GM21360 (cell line): ENCODE data around the gene CCNT1.
"Not testable (repeated sequence)": the region's sequence is repeated elsewhere in the genome, so short reads cannot be mapped to it uniquely, and the experiment has no call there.

ENCODE experiments used
- ATAC-seq: cut with Tn5 transposase; IDR thresholded peaks from one replicate; pipeline ENCODE4 v1.9.1; 2021; ENCODE audit warnings: mild to moderate bottlenecking, moderate library complexity; ENCODE audit not compliant: unreplicated experiment

The CCNT1 gene

DNA sequence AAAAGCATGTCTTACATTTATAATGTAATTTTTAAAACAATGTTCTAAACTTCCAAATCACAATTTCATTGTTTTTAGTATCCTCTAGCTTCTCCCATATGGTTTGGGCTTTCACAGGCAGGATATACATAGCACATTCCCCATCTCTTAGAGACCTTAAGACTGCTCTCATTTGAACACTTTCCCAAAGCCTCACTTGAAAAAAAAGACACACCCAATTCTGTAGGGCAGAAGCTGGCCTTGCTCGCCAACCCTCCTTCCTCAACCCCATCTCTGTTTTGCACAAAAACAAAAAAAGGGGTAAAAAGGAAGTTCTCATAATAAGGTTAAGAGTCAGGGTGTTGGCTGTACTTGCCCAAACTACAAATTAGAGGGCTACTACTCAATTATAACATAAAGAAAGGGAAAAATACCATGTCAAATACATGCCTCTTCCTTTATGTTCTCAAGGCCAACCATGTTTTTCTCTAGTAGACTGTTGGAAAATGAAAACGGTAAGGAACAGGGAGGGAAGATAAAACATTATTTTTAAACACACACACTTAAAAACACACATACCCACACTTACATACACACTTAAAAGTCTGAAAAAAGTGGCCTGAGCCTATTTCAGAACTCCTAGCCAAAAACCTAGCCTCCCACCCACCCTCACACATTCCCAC is 24.6 kb downstream of the CCNT1 start:
- ATAC-seq = no peak

DNA sequence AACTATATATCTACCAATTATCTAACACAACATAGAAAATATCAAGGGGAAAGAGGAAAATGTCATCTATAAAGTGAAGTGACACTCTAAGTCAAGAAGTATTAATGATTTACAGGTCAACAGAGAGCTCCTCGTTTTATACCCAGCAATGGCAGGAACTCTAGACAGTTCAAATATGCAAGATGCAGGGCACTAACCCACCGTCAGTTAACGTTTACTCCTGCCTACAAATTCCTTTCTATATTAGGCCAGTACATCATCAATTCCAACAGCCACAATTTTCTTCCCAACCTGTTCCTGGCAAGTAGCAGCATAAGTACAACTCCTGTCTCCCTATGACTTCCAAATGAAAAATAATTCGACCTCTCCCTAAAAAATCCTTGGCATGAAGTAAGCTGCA is 25.5 kb downstream of the CCNT1 start:
- no peak for ATAC-seq

- ATAC-seq = no peak
These were observed 26.1 kb downstream of the CCNT1 start for GRCh38 chr12:48690436-48690835.

DNA sequence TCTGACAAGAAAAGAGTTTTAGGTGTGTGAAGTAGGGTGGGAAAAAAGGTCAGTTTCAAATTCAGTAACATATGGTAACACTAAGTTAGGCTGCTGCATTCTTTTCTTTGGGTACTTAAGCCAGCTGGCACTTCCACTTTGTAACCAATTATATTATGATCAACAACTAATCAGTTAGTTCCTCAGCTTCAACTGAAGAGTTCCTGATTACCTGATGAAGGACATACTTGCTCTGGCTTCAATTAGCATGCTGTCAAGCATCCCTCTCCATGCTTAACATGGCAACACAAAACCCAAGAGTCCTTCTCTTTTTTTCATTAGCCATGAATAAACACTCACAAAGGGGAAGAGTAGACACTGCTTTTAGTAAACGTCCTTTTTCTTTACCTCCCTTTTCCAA is 27.7 kb downstream of the CCNT1 start:
- no peak for ATAC-seq

GRCh38 chr12:48687592-48687991 is 28.9 kb downstream of the CCNT1 start:
- no peak for ATAC-seq

DNA sequence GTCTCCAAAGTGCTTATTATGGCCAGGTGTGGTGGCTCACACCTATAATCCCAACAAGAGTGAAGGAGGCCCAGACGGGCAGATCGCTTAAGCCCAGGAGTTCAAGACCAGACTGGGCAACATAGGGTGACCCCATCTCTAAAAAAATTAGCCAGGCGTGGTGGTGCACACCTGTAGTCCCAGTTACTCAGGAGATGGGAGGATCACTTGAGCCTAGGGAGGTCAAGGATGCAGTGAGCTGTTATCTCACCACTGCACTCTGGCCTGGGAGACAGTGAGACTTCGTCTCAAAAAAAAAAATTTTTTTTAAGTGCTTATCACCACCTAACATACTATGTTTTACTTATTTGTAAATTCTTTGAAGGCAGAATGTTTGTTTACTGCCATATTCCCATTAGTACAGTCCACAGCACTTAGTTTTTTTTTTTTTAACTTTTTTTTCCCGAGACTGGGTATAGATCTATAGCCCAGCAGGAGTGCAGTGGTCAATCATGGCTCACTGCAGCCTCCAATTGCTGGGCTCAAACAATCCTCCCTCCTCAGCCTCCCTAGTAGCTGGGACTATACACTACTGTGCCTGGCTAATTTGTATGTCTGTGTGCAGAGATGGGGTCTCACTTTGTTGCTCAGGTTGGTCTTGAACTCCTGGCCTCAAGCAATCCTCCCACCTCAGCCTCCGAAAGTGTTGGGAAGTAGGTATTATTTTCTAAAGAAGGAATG is 29.7 kb downstream of the CCNT1 start:
- no peak for ATAC-seq

DNA sequence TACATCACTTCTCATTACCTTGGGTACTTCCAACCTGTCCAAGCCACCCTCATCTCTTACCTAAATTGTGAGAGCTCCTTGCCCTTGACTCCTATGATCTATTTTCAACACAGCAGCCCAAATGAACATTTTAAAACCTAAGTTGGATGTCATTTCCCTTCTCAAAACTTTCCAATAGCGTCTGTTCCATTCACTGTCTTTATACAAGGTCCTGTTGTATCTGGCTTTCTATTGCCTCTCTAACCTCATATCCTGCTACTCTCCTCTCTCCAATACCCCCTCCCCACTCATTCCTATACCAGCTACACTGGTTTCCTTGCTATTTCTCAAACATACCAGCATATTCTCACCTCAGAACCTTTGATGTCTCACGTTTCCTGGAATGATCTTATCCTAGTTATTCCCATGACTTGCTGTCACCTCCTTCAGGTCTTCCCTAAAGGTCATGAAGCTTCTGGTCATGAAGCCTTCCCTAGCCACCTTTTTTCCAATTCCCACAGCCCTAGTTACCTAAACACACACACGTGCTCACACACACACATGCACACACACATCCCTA is 30.4 kb downstream of the CCNT1 start:
- no peak for ATAC-seq

DNA sequence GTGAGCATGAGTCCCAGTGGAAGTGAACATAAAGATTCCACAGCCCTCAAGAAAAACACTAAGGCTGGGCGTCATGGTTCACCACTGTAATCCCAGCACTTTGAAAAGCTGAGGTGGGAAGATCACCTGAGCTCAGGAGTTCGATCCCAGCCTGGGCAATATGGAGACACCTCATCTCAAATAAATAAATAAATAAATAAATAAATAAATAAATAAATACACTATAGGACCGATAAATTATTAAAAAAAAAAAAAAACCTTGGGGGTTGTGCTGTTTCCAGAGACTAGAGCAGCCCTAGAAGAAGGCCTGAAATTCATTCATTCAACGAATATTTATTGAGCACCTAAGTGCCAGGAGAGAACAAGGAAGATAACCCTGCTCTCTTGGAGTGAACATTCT is 33.0 kb downstream of the CCNT1 start:
- ATAC-seq = no peak

- no peak for ATAC-seq
These were observed 33.6 kb downstream of the CCNT1 start for GRCh38 chr12:48682927-48683326.

DNA sequence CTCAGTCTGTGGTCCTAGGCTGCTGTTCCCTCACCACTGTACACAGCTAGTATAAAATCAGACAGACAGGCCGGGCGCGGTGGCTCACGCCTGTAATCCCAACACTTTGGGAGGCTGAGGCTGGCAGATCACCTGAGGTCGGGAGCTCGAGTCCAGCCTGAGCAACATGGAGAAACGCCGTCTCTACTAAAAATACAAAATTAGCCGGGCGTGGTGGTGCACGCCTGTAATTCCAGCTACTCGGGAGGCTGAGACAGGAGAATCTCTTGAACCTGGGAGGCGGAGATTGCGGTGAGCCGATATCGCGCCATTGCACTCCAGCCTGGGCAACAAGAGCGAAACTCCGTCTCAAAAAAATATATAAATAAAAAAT is 34.0 kb downstream of the CCNT1 start:
- not testable (repeated sequence) for ATAC-seq

DNA sequence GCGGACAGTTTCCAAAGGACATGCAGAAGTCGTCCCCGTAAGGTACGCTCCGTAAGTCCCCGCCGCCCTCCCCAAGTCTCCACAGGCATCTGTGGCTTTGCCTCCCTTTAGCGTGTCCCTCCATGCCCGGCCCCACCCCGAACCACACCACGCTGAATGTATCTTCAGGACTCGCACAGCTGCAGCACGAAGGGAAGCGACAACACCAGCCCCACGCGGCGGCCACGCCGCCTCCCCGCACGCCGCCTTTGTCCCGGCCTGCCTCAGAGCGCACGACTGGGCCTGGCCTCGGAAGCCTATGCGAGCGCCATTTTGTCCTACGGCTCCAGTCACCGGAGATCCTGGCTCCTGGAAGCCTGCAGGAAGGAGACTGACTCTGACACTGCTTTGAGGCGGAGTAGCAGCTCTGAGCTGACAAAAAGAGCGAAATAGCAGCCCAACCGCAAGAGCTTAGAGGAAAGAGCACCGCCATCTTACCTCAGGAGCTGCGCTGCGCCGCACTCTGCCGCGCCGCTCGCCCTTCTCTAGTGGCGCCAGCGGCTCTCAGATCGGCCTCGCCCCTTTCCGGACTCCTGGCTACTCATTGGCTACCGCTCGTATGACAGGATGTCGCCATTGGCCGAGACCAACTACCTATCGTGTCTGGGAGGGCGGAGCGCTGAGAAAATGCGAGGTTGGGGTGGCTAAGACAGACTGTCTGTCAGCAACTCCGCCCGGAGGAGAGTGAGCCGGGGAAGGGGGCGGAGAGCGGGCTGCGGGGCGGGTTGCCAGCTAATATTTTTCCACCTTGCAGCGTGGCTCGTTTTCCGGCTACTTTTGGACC is 34.6 kb downstream of the CCNT1 start, which contains the start of gene KANSL2:
TSS of gene KANSL2 (minus strand) at position 529 of the 823 bp plus-strand sequence. CDS start 606 bp downstream, outside the sequence.
- peak; percentile 99 for ATAC-seq

DNA sequence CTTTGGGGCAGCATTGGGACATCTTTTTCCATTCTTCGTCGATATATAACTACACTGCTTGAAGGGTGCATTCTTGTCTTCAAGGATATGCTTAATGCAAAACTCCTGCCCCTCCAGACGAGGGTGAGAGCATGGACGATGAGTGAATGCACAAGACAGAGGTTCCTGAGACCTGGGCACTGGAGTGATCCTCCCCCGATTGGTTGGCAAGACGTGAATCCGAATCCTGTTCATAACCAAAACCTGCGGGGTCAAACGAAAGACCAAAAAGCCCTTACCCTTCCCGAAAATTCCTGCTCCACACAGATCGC is 35.2 kb downstream of the CCNT1 start:
- no peak for ATAC-seq

- no peak for ATAC-seq
These were observed 35.6 kb downstream of the CCNT1 start for GRCh38 chr12:48680861-48681260.

- no peak for ATAC-seq
These were observed 37.8 kb downstream of the CCNT1 start for GRCh38 chr12:48678551-48679185.

DNA sequence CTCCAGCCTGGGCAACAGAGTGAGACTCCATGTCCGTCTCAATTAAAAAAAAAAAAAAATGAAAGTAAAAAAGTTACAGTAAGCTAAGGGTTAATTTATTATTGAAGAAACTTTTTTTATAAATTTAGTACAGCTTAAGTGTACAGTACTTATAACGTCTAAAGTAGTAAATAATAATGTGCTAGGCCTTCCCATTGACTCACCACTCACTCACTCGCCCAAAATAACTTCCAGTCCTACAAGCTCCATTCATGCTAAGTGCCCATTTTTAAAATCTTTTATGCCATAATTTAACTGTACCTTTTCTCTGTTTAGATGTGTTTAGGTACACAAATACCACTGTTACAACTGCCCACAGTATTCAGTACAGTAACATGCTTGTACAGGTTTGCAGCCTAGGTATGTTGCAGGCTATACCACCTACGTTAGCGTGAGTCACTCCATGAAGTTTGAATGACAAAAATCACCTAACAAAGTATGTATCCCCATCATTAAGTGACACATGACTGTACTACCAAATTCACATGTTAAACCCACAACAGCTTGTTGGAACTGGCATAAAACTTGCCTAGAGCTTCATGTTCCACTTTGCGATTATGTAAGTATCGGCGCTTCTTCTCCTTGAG is 45.2 kb downstream of the CCNT1 start:
- ATAC-seq = no peak

DNA sequence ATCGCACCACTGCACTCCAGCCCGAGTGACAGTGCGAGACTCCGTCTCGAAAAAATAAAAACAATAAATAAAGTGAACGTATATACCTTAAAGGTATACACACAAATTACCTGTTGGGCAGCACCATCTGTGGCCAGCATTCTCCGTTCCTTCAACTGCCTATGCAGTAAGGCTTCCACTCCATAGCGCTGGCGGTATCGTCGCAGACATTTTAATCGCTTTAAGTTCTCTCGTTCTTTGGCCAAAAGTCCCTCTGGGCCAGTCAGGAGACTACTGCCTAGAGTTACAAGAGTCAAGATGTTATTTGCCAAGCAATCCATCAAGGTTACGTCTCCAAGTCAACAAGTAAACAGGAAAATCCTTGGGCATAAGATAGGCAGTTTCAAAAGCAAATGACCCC is 47.5 kb downstream of the CCNT1 start:
- ATAC-seq = no peak

DNA sequence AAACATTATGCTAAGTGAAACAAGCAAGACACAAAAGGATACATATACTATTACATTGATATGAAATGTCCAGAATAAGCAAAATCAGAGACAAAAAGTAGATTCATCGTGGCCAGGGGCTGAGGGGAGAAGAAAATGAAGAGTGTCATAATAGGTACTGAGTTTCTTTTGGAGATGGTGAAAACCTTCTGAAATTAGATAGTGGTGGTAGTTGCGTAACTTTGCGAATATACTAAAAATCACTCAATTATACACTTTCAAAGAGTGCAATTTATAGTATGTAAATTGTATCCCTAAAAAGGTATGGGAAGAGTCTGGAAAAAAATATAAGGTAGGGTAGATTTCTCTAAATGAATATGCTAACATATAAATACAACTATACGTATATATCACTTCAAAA is 56.6 kb downstream of the CCNT1 start:
- ATAC-seq = no peak

- no peak for ATAC-seq
These were observed 64.8 kb downstream of the CCNT1 start for GRCh38 chr12:48651681-48652080.

- not testable (repeated sequence) for ATAC-seq
These were observed 71.2 kb downstream of the CCNT1 start for GRCh38 chr12:48645354-48645753.

DNA sequence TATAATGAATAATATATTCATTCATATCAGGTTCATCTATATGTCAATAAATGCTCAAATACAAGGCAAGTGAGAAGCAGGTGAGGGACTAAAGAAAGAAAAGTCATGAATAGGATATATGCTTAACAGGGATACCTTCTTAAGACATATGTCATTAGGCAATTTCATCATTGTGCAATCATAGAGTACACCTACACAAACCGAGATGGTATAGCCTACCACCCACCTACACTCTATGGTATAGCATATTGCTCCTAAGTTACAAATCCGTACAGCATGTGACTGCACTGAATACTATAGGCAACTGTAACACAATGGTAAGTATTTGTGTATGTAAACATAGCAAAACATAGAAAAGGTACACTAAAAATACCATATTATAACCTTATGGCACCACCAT is 73.5 kb downstream of the CCNT1 start:
- ATAC-seq = no peak
